HFFc6 (cell line): ENCODE data around the gene ASPM. TPM values are rescaled to one million over a fixed set of nuclear protein-coding genes. Genes with fewer than 3 reads are reported as not detected.

Experiments used
- DNase-seq: peaks from one replicate; pipeline ENCODE4 v3.0.0-alpha.2; 2018
- H3K27ac Mint-ChIP-seq: 2 replicates; pipeline ENCODE4 v1.8.0; 2020; ENCODE audit warnings: mild to moderate bottlenecking, mixed read lengths
- H3K27me3 Mint-ChIP-seq: 2 replicates; pipeline ENCODE4 v1.8.0; 2021; ENCODE audit warnings: mild to moderate bottlenecking, moderate library complexity, mixed read lengths; ENCODE audit not compliant: insufficient read depth
- H3K36me3 Mint-ChIP-seq: 2 replicates; pipeline ENCODE4 v1.8.0; 2021; ENCODE audit warnings: low read depth, mixed read lengths
- H3K4me1 Mint-ChIP-seq: 2 replicates; pipeline ENCODE4 v1.8.0; 2020; ENCODE audit warnings: low read depth, mixed read lengths
- H3K4me3 Mint-ChIP-seq: 2 replicates; pipeline ENCODE4 v1.8.0; 2020; ENCODE audit warnings: mild to moderate bottlenecking, moderate library complexity, mixed read lengths
- H3K9me3 Mint-ChIP-seq: 2 replicates; pipeline ENCODE4 v1.8.0; 2020; ENCODE audit warnings: mild to moderate bottlenecking, mixed read lengths
- CTCF ChIP-seq: fragments of 200-600 bp; sonication (generic); IDR thresholded peaks from 2 replicates; pipeline ENCODE4 v1.5.0; 2021; ENCODE audit warnings: antibody characterized with exemption, mild to moderate bottlenecking
- long read RNA-seq: library from polyadenylated mRNA; unstranded; transcript quantifications from one replicate; pipeline ENCODE4 v2.0.0, GENCODE V29; 2019
- total RNA-seq, 6 experiments: library from RNA; stranded (reverse); fragmentation: NEBNext Ultra II Directional; extraction: Animal tissue kit (Norgen Biotek cat#: 25700); gene quantifications; 2 replicates in 1 of 6; 3 replicates in 5 of 6; pipeline ENCODE4 v1.2.3, GENCODE V29; 2021

Gene ASPM
- total RNA-seq: 10 to 100 TPM; 20.3 to 46.8 (median 42.0) TPM
- long read RNA-seq, partial matches to known transcripts: 16 of 23 reads
- long read RNA-seq, other reads (novel, unspliced or antisense): 7 of 23 reads

GRCh38 chr1:197146101-197147095, at the start of gene ASPM:
Gene ASPM (minus strand): TSS chr1:197146669. CDS start chr1:197146437, 232 bp downstream.
- H3K4me3 Mint-ChIP-seq: peak within 1 kb of the TSS; percentile 95
- no peaks in the 10 kb centered on the region for H3K27me3 Mint-ChIP-seq
- peaks cover 20% of the 10 kb centered on the region; the same call in 1 of the 2 replicates for H3K36me3 Mint-ChIP-seq
- H3K27ac Mint-ChIP-seq: peak within 1 kb of the TSS; percentile 94
- peaks cover 41% of the 10 kb centered on the region for H3K4me1 Mint-ChIP-seq
- peak; percentile 96 for DNase-seq
- TF ChIP-seq CTCF: no peak
- no peaks in the 10 kb centered on the region for H3K9me3 Mint-ChIP-seq

GRCh38 chr1:197195100-197195499, 48.6 kb upstream of the ASPM start:
- no peaks in the 10 kb centered on the region for H3K9me3 Mint-ChIP-seq
- peaks cover 24% of the 10 kb centered on the region for H3K36me3 Mint-ChIP-seq
- H3K27ac Mint-ChIP-seq: no peak overlapping the region
- no peak for TF ChIP-seq CTCF
- no peaks in the 10 kb centered on the region for H3K27me3 Mint-ChIP-seq
- peaks cover 58% of the 10 kb centered on the region for H3K4me1 Mint-ChIP-seq
- peak overlapping the region; percentile 9; the same call in 1 of the 2 replicates for H3K4me3 Mint-ChIP-seq
- DNase-seq: no peak

GRCh38 chr1:197184190-197184589, 37.7 kb upstream of the ASPM start:
- Mint-ChIP-seq H3K4me3 (no peak overlapping the region), H3K27me3 (no peaks in the 10 kb centered on the region; the same call in 1 of the 2 replicates), H3K27ac (no peak overlapping the region), H3K4me1 (peaks cover 27% of the 10 kb centered on the region), H3K36me3 (peaks cover 32% of the 10 kb centered on the region), H3K9me3 (no peaks in the 10 kb centered on the region)
- no peak for TF ChIP-seq CTCF
- no peak for DNase-seq

GRCh38 chr1:197183195-197183748, 36.8 kb upstream of the ASPM start:
- Mint-ChIP-seq H3K4me1 (peaks cover 36% of the 10 kb centered on the region), H3K9me3 (no peaks in the 10 kb centered on the region), H3K27ac (no peak overlapping the region), H3K27me3 (no peaks in the 10 kb centered on the region; the same call in 1 of the 2 replicates), H3K36me3 (peaks cover 32% of the 10 kb centered on the region), H3K4me3 (no peak overlapping the region)
- DNase-seq: no peak
- no peak for TF ChIP-seq CTCF

- DNase-seq: no peak
- no peak for TF ChIP-seq CTCF
- H3K27ac Mint-ChIP-seq: no peak overlapping the region
- H3K27me3 Mint-ChIP-seq: no peaks in the 10 kb centered on the region; the same call in 1 of the 2 replicates
- H3K4me3 Mint-ChIP-seq: no peak overlapping the region
- peaks cover 27% of the 10 kb centered on the region for H3K36me3 Mint-ChIP-seq
- no peaks in the 10 kb centered on the region for H3K9me3 Mint-ChIP-seq
- H3K4me1 Mint-ChIP-seq: peaks cover 36% of the 10 kb centered on the region
Observed at GRCh38 chr1:197182716-197183115, 36.2 kb upstream of the ASPM start.
